Measurements from ENCODE around the gene INS.

INS gene

GRCh38 chr11:2173761-2174160 is 12.8 kb upstream of the INS start:
- no peak for TF ChIP-seq CTCF (conservative IDR thresholded peaks at IDR 0.05; ENCODE audit: low read depth, low read length)
- no peak overlapping the region for H3K4me3 ChIP-seq (ENCODE audit: low read depth, low read length)

GRCh38 chr11:2173150-2173693 is 12.2 kb upstream of the INS start:
- H3K4me3 ChIP-seq (ENCODE audit: low read depth, low read length), result no peak overlapping the region
- TF ChIP-seq CTCF (conservative IDR thresholded peaks at IDR 0.05; ENCODE audit: low read depth, low read length), result peak; percentile 67
- DNase-seq (ENCODE audit: low read depth), result peak; percentile 11

More at GRCh38 chr11:2173761-2174160, 12.8 kb upstream of the INS start:
- DNase-seq (ENCODE audit: low read depth), result no peak

GRCh38 chr11:2172676-2173075 is 11.7 kb upstream of the INS start:
- DNase-seq (ENCODE audit: low read depth), result no peak
- no peak overlapping the region for H3K4me3 ChIP-seq (ENCODE audit: low read depth, low read length)
- TF ChIP-seq CTCF (conservative IDR thresholded peaks at IDR 0.05; ENCODE audit: low read depth, low read length), result no peak

- H3K4me3 ChIP-seq (ENCODE audit: low read depth, low read length), result no peak within 1 kb of the TSS
- no peak for TF ChIP-seq CTCF (conservative IDR thresholded peaks at IDR 0.05; ENCODE audit: low read depth, low read length)
- DNase-seq (ENCODE audit: low read depth), result no peak
These were observed 10.6 kb upstream of the INS start, which contains the start of gene TH for GRCh38 chr11:2171591-2172003. TSS of gene TH (minus strand) at chr11:2171815. CDS start at chr11:2171786, 29 bp downstream.

GRCh38 chr11:2169626-2170570 is 8.9 kb upstream of the INS start:
- TF ChIP-seq CTCF (conservative IDR thresholded peaks at IDR 0.05; ENCODE audit: low read depth, low read length), result no peak
- no peak overlapping the region for H3K4me3 ChIP-seq (ENCODE audit: low read depth, low read length)
- no peak for DNase-seq (ENCODE audit: low read depth)

GRCh38 chr11:2169005-2169378 is 8.0 kb upstream of the INS start:
- H3K4me3 ChIP-seq (ENCODE audit: low read depth, low read length), result no peak overlapping the region
- no peak for DNase-seq (ENCODE audit: low read depth)
- TF ChIP-seq CTCF (conservative IDR thresholded peaks at IDR 0.05; ENCODE audit: low read depth, low read length), result no peak

All from choroid plexus epithelial cell (primary cell).